ENCODE data around the gene TREH.

TREH gene

GRCh38 chr11:118640332-118641154 is 38.9 kb downstream of the TREH start:
- no peak for DNase-seq

DNA sequence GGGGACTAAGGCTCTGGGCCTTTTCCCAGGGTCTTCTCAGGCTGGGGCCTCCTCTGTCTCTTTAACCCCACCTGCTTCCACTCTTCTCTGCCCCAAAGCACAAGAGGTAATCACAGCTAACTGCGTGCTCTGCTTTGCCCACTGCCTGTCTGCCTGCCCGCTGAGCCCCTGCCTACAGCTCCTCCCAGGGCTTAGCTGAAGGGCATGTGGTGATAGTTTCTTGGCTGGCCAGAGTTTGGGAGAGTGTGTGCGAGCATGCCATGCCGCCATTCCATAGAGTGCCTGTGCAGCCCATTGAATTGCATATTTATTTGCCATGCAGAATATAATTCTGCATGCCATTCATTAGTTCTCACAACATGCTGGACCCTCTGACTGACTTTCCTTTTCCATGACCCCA is 39.6 kb downstream of the TREH start:
- H3K4me2 ChIP-seq (ENCODE audit: low read depth, low read length) = no peak overlapping the region
- DNase-seq = no peak
- TF ChIP-seq EZH2 (optimal IDR thresholded peaks at IDR 0.05; ENCODE audit: low read depth, low read length) (no peak), CTCF (IDR thresholded peaks at IDR 0.05; ENCODE audit: low read length) (no peak), EZH2phosphoT487 (IDR thresholded peaks at IDR 0.05; ENCODE audit: low read length) (no peak)

More at GRCh38 chr11:118640332-118641154, 38.9 kb downstream of the TREH start:
- H3K9me3 ChIP-seq (replicated peaks; ENCODE audit: insufficient read depth, low read length) = no peaks in the 10 kb centered on the region
- no peak overlapping the region for H3K4me2 ChIP-seq (ENCODE audit: low read depth, low read length)
- no peaks in the 10 kb centered on the region for H3F3A ChIP-seq (ENCODE audit: insufficient read depth, low read length)
- no peaks in the 10 kb centered on the region for H3K9me2 ChIP-seq (replicated peaks; ENCODE audit: insufficient read depth, low read length)
- 0 out of 2 replicates have a peak, but pooled peaks cover 2% of the 10 kb centered on the region for H3K27me3 ChIP-seq (replicated peaks; ENCODE audit: insufficient read depth, low read length)
- H3K36me3 ChIP-seq (replicated peaks; ENCODE audit: insufficient read depth, low read length) = no peaks in the 10 kb centered on the region
- no peaks in the 10 kb centered on the region for H3K79me2 ChIP-seq (ENCODE audit: low read length)
- no peaks in the 10 kb centered on the region for H4K20me1 ChIP-seq (ENCODE audit: insufficient read depth, low read length)
- no peak overlapping the region for H2AFZ ChIP-seq (ENCODE audit: low read length)
- peaks cover 14% of the 10 kb centered on the region for H3K4me1 ChIP-seq (ENCODE audit: low read length)
- no peak overlapping the region for H3K4me3 ChIP-seq (ENCODE audit: low read length)
- H3K9ac ChIP-seq (ENCODE audit: low read length) = no peak overlapping the region
- no peak overlapping the region for H3K27ac ChIP-seq (ENCODE audit: low read length)
- TF ChIP-seq EZH2 (optimal IDR thresholded peaks at IDR 0.05; ENCODE audit: low read depth, low read length) (no peak), EZH2phosphoT487 (IDR thresholded peaks at IDR 0.05; ENCODE audit: low read length) (no peak), CTCF (IDR thresholded peaks at IDR 0.05; ENCODE audit: low read length) (no peak)

DNA sequence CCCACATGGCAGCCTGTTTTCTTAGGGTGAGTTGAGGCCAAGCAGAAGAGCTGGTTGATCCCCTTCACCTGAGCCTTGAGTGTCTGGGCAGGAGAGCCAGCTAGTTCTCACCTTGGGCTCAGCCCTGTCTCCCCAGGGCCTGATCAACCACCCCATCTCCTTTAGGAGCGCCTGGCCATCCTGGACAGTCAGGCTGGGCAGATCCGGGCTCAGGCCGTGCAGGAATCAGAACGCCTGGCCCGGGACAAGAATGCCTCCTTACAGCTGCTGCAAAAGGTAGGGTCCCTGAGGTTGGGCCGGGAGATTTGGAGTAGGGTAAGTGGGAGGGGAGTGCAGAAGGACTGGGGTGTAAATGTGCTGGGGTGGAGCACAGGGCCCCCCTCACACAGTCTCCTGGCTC is 40.7 kb downstream of the TREH start:
- H3F3A ChIP-seq (ENCODE audit: insufficient read depth, low read length) = no peaks in the 10 kb centered on the region
- no peak overlapping the region for H3K27ac ChIP-seq (ENCODE audit: low read length)
- H3K9me3 ChIP-seq (replicated peaks; ENCODE audit: insufficient read depth, low read length) = no peaks in the 10 kb centered on the region
- H3K79me2 ChIP-seq (ENCODE audit: low read length) = no peaks in the 10 kb centered on the region
- H4K20me1 ChIP-seq (ENCODE audit: insufficient read depth, low read length) = no peaks in the 10 kb centered on the region
- no peak overlapping the region for H2AFZ ChIP-seq (ENCODE audit: low read length)
- H3K27me3 ChIP-seq (replicated peaks; ENCODE audit: insufficient read depth, low read length) = peaks cover 2% of the 10 kb centered on the region; the same call in 1 of the 2 replicates
- DNase-seq = no peak
- no peak overlapping the region for H3K9ac ChIP-seq (ENCODE audit: low read length)
- no peak overlapping the region for H3K4me3 ChIP-seq (ENCODE audit: low read length)
- TF ChIP-seq CTCF (IDR thresholded peaks at IDR 0.05; ENCODE audit: low read length) = no peak
- no peak for TF ChIP-seq EZH2 (optimal IDR thresholded peaks at IDR 0.05; ENCODE audit: low read depth, low read length)
- no peak for TF ChIP-seq EZH2phosphoT487 (IDR thresholded peaks at IDR 0.05; ENCODE audit: low read length)
- H3K9me2 ChIP-seq (replicated peaks; ENCODE audit: insufficient read depth, low read length) = no peaks in the 10 kb centered on the region
- no peaks in the 10 kb centered on the region for H3K36me3 ChIP-seq (replicated peaks; ENCODE audit: insufficient read depth, low read length)
- peaks cover 14% of the 10 kb centered on the region for H3K4me1 ChIP-seq (ENCODE audit: low read length)
- no peak overlapping the region for H3K4me2 ChIP-seq (ENCODE audit: low read depth, low read length)

More for the DNA sequence above, 39.6 kb downstream of the TREH start:
- no peaks in the 10 kb centered on the region for H3F3A ChIP-seq (ENCODE audit: insufficient read depth, low read length)
- H3K79me2 ChIP-seq (ENCODE audit: low read length) = no peaks in the 10 kb centered on the region
- H4K20me1 ChIP-seq (ENCODE audit: insufficient read depth, low read length) = no peaks in the 10 kb centered on the region
- 0 out of 2 replicates have a peak, but pooled peaks cover 2% of the 10 kb centered on the region for H3K27me3 ChIP-seq (replicated peaks; ENCODE audit: insufficient read depth, low read length)
- peaks cover 14% of the 10 kb centered on the region for H3K4me1 ChIP-seq (ENCODE audit: low read length)
- no peaks in the 10 kb centered on the region for H3K36me3 ChIP-seq (replicated peaks; ENCODE audit: insufficient read depth, low read length)
- no peak overlapping the region for H2AFZ ChIP-seq (ENCODE audit: low read length)
- no peak overlapping the region for H3K9ac ChIP-seq (ENCODE audit: low read length)
- no peaks in the 10 kb centered on the region for H3K9me3 ChIP-seq (replicated peaks; ENCODE audit: insufficient read depth, low read length)
- H3K9me2 ChIP-seq (replicated peaks; ENCODE audit: insufficient read depth, low read length) = no peaks in the 10 kb centered on the region
- H3K4me3 ChIP-seq (ENCODE audit: low read length) = no peak overlapping the region
- H3K27ac ChIP-seq (ENCODE audit: low read length) = no peak overlapping the region
